ENCODE measurements around the gene CACNA2D4.

DNA sequence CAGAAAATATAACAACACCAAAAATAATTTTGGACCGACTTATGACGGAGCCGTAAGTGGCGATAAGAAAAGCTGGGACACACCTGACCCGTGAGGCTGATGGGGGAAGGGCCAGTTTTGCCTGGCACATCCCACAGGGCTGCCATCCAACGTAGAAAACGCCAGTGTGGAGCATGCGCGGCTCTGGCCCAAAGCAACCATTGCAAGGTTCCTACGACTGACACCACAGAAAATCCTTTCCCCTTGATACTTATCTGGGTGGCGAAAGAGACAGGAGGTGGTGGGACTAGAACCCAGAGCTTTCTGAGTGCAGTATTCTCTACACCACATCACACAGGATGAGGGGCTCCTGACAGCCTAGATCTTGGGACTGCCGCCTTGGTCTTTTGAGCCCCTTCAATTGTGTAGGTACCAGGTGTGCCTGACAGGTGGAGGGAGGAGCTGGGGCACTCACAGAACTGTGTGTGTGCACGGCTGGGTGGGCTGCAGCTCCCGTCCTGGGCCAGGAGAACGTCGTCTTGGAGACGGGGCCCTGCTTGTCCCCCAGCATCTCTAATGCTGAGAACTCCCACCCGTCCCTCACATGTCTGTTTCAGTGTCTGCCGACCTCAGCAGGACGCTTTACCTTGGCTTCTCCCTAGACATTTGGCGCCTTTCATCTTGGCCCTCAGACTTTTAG is 17.4 kb upstream of the CACNA2D4 start:
- peak in 1 of 2 donors; percentile 5 for TF ChIP-seq POLR2A (IDR thresholded peaks at IDR 0.05)
- TF ChIP-seq, protein P1, sequence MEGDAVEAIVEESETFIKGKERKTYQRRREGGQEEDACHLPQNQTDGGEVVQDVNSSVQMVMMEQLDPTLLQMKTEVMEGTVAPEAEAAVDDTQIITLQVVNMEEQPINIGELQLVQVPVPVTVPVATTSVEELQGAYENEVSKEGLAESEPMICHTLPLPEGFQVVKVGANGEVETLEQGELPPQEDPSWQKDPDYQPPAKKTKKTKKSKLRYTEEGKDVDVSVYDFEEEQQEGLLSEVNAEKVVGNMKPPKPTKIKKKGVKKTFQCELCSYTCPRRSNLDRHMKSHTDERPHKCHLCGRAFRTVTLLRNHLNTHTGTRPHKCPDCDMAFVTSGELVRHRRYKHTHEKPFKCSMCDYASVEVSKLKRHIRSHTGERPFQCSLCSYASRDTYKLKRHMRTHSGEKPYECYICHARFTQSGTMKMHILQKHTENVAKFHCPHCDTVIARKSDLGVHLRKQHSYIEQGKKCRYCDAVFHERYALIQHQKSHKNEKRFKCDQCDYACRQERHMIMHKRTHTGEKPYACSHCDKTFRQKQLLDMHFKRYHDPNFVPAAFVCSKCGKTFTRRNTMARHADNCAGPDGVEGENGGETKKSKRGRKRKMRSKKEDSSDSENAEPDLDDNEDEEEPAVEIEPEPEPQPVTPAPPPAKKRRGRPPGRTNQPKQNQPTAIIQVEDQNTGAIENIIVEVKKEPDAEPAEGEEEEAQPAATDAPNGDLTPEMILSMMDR (IDR thresholded peaks at IDR 0.05): no peak

Data from adrenal gland (tissue), 5 donors.